SK-N-SH treated with all-trans-retinoic acid at 6 μM for 48 hours (cell line): ENCODE data around the gene MATN4.

Experiments used
- ATAC-seq: fragments of 200-7000 bp; cut with Tn5 transposase; 3 replicates; pipeline ENCODE4 v1.9.1; 2020; ENCODE audit warnings: mild to moderate bottlenecking, moderate library complexity
- CSDC2 ChIP-seq: fragments of 250-450 bp; sonication (Bioruptor Pico); IDR thresholded peaks from 2 replicates; pipeline ENCODE4 v1.5.0; 2020; ENCODE audit warnings: mild to moderate bottlenecking, moderate library complexity
- CSRNP3 ChIP-seq: fragments of 250-450 bp; sonication (Bioruptor Pico); IDR thresholded peaks from 2 replicates; pipeline ENCODE4 v1.5.1; 2021; ENCODE audit warnings: mild to moderate bottlenecking, moderate library complexity
- ESRRG ChIP-seq: fragments of 250-450 bp; sonication (Bioruptor Pico); IDR thresholded peaks from 2 replicates; pipeline ENCODE4 v1.6.1; 2021; ENCODE audit warnings: mild to moderate bottlenecking
- GLIS3 ChIP-seq: fragments of 250-450 bp; sonication (Bioruptor Pico); IDR thresholded peaks from 2 replicates; pipeline ENCODE4 v1.5.0; 2020; ENCODE audit warnings: mild to moderate bottlenecking, moderate library complexity
- ISL1 ChIP-seq: fragments of 250-450 bp; sonication (Bioruptor Pico); IDR thresholded peaks from 2 replicates; pipeline ENCODE4 v2.1.2; 2022; ENCODE audit warnings: mild to moderate bottlenecking, moderate library complexity
- PATZ1 ChIP-seq: fragments of 250-450 bp; sonication (Bioruptor Pico); IDR thresholded peaks from 2 replicates; pipeline ENCODE4 v1.8.0; 2020; ENCODE audit warnings: mild to moderate bottlenecking, moderate library complexity, borderline replicate concordance
- POU6F1 ChIP-seq: fragments of 250-450 bp; sonication (Bioruptor Pico); IDR thresholded peaks from 2 replicates; pipeline ENCODE4 v1.8.0; 2021; ENCODE audit warnings: low read depth, mild to moderate bottlenecking, moderate library complexity, borderline replicate concordance
- RARB ChIP-seq: fragments of 250-450 bp; sonication (Bioruptor Pico); IDR thresholded peaks from 2 replicates; pipeline ENCODE4 v1.8.0; 2021; ENCODE audit warnings: mild to moderate bottlenecking, moderate library complexity
- SNAI2 ChIP-seq: fragments of 250-450 bp; sonication (Bioruptor Pico); IDR thresholded peaks from 2 replicates; pipeline ENCODE4 v1.5.0; 2020; ENCODE audit warnings: mild to moderate bottlenecking, moderate library complexity
- TOX ChIP-seq: fragments of 250-450 bp; sonication (Bioruptor Pico); IDR thresholded peaks from 2 replicates; pipeline ENCODE4 v1.8.0; 2021; ENCODE audit warnings: mild to moderate bottlenecking, moderate library complexity, borderline replicate concordance
- TSHZ2 ChIP-seq: fragments of 250-450 bp; sonication (Bioruptor Pico); IDR thresholded peaks from 2 replicates; pipeline ENCODE4 v1.5.0; 2020; ENCODE audit warnings: mild to moderate bottlenecking, moderate library complexity
- ZC3H10 ChIP-seq: fragments of 250-450 bp; sonication (Bioruptor Pico); IDR thresholded peaks from 2 replicates; pipeline ENCODE4 v1.5.1; 2021; ENCODE audit warnings: mild to moderate bottlenecking, moderate library complexity
- ZFP3 ChIP-seq: fragments of 250-450 bp; sonication (Bioruptor Pico); IDR thresholded peaks from 2 replicates; pipeline ENCODE4 v1.5.0; 2020; ENCODE audit warnings: mild to moderate bottlenecking, moderate library complexity
- ZFP30 ChIP-seq: fragments of 450-650 bp; formaldehyde crosslinking; IDR thresholded peaks from 2 replicates; pipeline ENCODE4 v1.5.0; 2022; ENCODE audit warnings: mild to moderate bottlenecking, moderate library complexity
- ZNF565 ChIP-seq: fragments of 450-650 bp; formaldehyde crosslinking; conservative IDR thresholded peaks from 2 replicates; pipeline ENCODE4 v1.5.0; 2020; ENCODE audit warnings: low read depth, mild to moderate bottlenecking, moderate library complexity
- ZNF70 ChIP-seq: fragments of 450-650 bp; formaldehyde crosslinking; IDR thresholded peaks from 2 replicates; pipeline ENCODE4 v1.5.0; 2020; ENCODE audit warnings: mild to moderate bottlenecking, moderate library complexity

MATN4 gene

GRCh38 chr20:45289942-45290676, 18.0 kb downstream of the MATN4 start:
- ATAC-seq, result no peak
- no peak for TF ChIP-seq ESRRG (CRISPR knock-in tag)
- no peak for TF ChIP-seq ZFP30 (CRISPR knock-in tag)
- TF ChIP-seq ZC3H10, result no peak
- no peak for TF ChIP-seq TOX (CRISPR knock-in tag)
- no peak for TF ChIP-seq ISL1
- no peak for TF ChIP-seq GLIS3 (CRISPR knock-in tag)
- TF ChIP-seq CSDC2 (CRISPR knock-in tag), result no peak
- TF ChIP-seq SNAI2 (CRISPR knock-in tag), result no peak
- no peak for TF ChIP-seq POU6F1 (CRISPR knock-in tag)

GRCh38 chr20:45288860-45289259, 19.2 kb downstream of the MATN4 start:
- no peak for ATAC-seq
- no peak for TF ChIP-seq ZNF70 (CRISPR knock-in tag)

GRCh38 chr20:45288376-45288775, 19.7 kb downstream of the MATN4 start:
- TF ChIP-seq ZFP3 (CRISPR knock-in tag) (no peak), ZNF70 (CRISPR knock-in tag) (no peak), CSRNP3 (CRISPR knock-in tag) (no peak), ESRRG (CRISPR knock-in tag) (no peak), TOX (CRISPR knock-in tag) (no peak), ZC3H10 (no peak), TSHZ2 (CRISPR knock-in tag) (no peak), SNAI2 (CRISPR knock-in tag) (no peak), RARB (CRISPR knock-in tag) (no peak)
- no peak for ATAC-seq

GRCh38 chr20:45283551-45284057, 24.5 kb downstream of the MATN4 start:
- no peak for TF ChIP-seq TSHZ2 (CRISPR knock-in tag)
- no peak for TF ChIP-seq RARB (CRISPR knock-in tag)
- TF ChIP-seq PATZ1 (CRISPR knock-in tag), result no peak
- TF ChIP-seq ZNF565 (CRISPR knock-in tag), result no peak
- no peak for TF ChIP-seq GLIS3 (CRISPR knock-in tag)
- TF ChIP-seq ISL1, result no peak
- TF ChIP-seq, all 23 proteins: peak for 0
- no peak for ATAC-seq
